Smooth muscle cell of the brain vasculature (primary cell): ENCODE measurements around the gene ATP23.
A peak's percentile ranks its signal among the peaks of the same experiment; 100 is the strongest.

Experiments
- DNase-seq: peaks from one replicate; pipeline ENCODE4 v3.0.0-alpha.2; 2012; ENCODE audit warnings: low read depth, low spot score

The ATP23 gene

GRCh38 chr12:57983146-57983857 is 41.9 kb downstream of the ATP23 start:
- peak; percentile 7 for DNase-seq

DNA sequence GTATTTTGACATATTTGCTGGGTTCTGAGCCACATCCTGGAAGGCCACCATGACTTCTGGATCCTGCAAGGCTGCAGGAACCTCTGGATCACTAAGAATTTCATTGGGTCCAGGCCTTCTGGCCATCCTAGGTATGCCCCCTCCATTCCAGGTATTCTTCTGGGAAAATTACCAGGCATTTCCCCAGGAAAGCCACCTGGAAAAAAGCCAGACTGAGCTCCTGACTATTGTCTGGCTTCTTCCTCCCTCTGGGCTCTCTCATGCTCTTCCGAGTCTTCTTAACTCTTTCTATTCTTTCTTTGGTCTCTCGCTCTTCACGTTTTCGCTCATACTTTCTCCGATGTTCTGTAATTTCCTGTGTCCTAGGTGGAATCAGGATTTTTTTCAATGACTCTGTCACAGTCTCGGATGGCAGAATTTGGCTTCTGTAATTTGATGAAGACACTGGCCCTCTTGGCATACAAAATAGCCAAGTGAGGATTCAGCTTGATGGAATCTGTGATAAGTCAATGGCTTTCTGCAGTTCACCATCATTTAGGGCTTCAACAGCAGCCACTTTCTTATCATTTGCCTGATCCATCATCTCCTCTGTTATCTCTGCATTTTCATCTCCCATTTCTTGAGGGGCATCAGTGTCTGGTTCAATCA is 42.6 kb downstream of the ATP23 start:
- no peak for DNase-seq

DNA sequence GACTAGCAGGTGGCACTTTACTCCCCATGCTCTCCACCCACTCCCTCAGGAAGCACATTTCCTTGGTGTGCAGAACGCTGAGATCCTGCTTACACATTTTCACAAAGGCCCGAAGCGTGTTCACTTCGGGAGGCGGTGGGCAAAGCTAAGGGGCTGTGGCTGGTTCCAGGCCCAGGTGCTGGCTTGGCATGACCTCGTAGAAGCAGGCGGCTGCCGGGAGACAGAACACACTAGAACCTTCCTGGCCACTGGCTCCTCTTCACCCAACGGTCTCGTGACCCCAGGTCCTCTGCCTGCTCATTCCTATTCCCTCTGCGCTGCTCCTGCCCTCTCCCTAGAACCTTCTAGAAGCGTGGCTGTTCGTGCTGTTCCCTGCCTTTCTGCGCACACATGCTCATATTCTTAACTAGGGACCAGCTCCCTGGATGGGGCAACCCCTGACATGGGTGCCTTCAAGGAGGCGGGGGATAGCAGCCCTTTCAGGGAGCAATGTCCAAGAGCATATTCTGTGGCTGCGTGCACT is 43.3 kb downstream of the ATP23 start:
- no peak for DNase-seq

GRCh38 chr12:57985685-57986084 is 44.3 kb downstream of the ATP23 start:
- DNase-seq = no peak

DNA sequence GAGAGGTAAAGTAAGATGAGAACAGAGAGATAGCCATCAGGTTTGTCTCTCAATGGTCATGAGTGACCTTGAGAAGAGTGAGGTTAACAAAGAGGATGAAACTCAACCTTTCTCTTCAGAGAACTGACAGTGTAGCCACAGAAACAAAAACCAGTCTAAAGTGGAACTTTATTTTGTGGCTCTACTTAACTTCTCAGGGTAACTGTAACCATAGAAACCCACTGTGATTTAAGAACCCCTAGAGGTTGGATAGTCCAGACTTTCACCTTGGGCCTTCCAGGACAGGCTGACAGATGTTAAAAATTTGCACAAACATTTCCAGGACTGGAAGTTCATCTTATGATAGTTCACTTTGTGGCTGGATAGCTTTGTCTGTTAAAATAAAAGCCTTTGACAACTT is 48.5 kb downstream of the ATP23 start:
- DNase-seq = no peak

- no peak for DNase-seq
Measured at GRCh38 chr12:57990241-57990883, 49.0 kb downstream of the ATP23 start.

GRCh38 chr12:57992001-57992400 is 50.6 kb downstream of the ATP23 start:
- DNase-seq = no peak

GRCh38 chr12:57993030-57993429 is 51.7 kb downstream of the ATP23 start:
- DNase-seq = no peak

DNA sequence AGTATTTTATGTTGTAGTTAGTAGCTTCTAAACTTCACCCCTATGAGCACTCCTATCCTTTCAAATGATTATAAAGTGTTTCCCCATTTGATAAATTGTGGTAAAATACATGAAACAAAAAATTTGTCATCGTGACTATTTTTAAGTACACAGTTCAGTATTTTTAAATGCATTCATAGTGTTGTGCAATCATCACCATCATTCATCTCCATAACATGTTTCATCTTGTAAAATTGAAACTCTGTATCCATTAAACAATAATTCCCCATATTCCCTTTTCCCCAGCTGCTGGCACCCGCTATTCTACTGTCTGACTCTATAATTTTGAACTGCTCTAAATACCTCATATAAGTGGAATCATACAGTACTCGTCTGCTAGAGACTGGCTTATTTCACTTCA is 52.5 kb downstream of the ATP23 start:
- DNase-seq = no peak

GRCh38 chr12:57996520-57996919 is 55.2 kb downstream of the ATP23 start:
- DNase-seq = no peak

DNA sequence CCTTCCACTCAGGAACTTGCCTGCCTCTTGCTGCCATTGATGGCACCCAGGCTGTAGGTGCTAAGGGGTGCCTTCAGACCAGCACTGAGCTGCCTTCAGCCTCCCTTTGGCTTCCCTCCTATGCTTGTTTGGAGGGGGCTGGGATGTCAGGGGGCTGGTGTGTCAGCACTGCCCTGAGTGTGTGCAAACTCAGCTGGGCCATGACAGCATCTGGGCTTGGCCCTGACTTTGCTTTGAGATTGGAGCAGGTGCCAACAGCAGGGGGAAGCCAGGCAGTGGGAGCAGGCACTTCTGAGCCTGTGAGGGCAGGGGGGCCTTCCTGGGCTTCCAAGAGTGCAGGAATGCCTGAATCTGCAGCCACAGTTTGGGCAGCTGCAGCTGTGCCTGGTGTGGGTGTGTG is 56.9 kb downstream of the ATP23 start:
- no peak for DNase-seq

GRCh38 chr12:58000499-58000898 is 59.1 kb downstream of the ATP23 start:
- DNase-seq = no peak

GRCh38 chr12:58007875-58008274 is 66.5 kb downstream of the ATP23 start:
- no peak for DNase-seq

DNA sequence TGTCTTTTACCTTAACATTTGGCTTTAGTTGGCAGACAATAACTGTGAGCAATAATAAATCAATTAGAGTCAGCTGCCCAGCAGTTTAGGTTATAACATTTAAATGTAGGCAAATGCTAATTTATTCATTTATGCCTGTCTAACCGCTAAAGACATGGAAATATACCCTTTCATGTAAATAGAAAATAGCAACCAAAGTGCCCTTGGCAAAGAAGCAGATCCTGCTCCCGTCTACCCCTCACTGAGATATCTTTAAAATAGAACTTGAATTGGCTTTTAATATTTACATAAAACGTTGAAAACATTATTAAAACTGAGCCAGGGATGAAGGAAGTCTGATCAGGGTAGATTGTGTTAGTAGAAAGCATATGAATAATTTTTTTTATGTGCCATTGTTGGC is 67.3 kb downstream of the ATP23 start:
- DNase-seq = no peak
